Measurements from ENCODE around the gene SOX1.

DNA sequence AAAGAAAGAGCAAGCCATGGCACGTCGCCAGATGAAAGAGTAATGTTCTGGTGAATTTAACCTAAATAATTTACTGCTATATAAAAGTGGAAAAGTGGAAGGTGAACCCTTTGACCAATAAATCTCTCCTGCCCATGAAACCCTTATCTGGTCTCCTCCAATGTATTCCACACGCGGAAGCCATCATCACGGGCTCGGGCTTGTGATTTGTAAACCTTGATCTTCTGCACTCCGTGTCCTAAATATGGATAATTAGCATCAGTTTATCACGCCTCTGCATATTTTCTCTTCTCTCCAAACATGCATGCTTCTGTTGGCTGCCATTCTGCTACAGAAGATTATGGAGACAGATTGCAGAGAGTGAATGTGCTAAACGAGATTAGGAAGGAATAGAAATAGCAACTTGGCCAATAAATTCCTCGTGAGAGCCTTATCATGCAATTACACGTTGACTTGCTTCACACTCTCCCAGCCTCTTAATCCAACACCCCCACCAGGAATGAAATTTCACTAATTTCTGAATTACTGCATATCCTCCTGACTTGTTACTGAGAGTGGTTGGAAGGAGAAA is 34.5 kb downstream of the SOX1 start:
- TF ChIP-seq, protein P1, sequence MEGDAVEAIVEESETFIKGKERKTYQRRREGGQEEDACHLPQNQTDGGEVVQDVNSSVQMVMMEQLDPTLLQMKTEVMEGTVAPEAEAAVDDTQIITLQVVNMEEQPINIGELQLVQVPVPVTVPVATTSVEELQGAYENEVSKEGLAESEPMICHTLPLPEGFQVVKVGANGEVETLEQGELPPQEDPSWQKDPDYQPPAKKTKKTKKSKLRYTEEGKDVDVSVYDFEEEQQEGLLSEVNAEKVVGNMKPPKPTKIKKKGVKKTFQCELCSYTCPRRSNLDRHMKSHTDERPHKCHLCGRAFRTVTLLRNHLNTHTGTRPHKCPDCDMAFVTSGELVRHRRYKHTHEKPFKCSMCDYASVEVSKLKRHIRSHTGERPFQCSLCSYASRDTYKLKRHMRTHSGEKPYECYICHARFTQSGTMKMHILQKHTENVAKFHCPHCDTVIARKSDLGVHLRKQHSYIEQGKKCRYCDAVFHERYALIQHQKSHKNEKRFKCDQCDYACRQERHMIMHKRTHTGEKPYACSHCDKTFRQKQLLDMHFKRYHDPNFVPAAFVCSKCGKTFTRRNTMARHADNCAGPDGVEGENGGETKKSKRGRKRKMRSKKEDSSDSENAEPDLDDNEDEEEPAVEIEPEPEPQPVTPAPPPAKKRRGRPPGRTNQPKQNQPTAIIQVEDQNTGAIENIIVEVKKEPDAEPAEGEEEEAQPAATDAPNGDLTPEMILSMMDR (IDR thresholded peaks at IDR 0.05; ENCODE audit: low read depth, low read length, missing input control), result no peak
- TF ChIP-seq YY1 (IDR thresholded peaks at IDR 0.05), result no peak
- TF ChIP-seq, protein P2, sequence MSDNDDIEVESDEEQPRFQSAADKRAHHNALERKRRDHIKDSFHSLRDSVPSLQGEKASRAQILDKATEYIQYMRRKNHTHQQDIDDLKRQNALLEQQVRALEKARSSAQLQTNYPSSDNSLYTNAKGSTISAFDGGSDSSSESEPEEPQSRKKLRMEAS (IDR thresholded peaks at IDR 0.05), result no peak
